Motor neuron (in vitro differentiated cells): ENCODE data around the gene MYBBP1A. TPM values are rescaled to one million over a fixed set of nuclear protein-coding genes. Genes with fewer than 3 reads are reported as not detected.
A peak's percentile ranks its signal among the peaks of the same experiment; 100 is the strongest.

Experiments
- ATAC-seq, 8 experiments: fragments of 200-7000 bp; cut with Tn5 transposase; replicated peaks in 6 of 8; 2 replicates each; pipeline ENCODE4 v1.8.0; 2021; ENCODE audit warnings: mild to moderate bottlenecking in 8 of 8, moderate library complexity in 8 of 8
- H3K27ac ChIP-seq, 2 donors: fragments of 250-450 bp; sonication (Bioruptor Pico); 2 replicates each; pipeline ENCODE4 v1.9.0; 2021; ENCODE audit warnings: antibody characterized with exemption in 2 of 2, mild to moderate bottlenecking in 2 of 2, moderate library complexity in 1 of 2
- H3K4me1 ChIP-seq, 2 donors: fragments of 250-450 bp; sonication (Bioruptor Pico); replicated peaks in 1 of 2; 2 replicates each; pipeline ENCODE4 v1.6.1; 2021; ENCODE audit warnings: antibody characterized with exemption in 2 of 2, mild to moderate bottlenecking in 2 of 2, moderate library complexity in 1 of 2
- H3K4me3 ChIP-seq, 5 donors: fragments of 250-450 bp; sonication (Bioruptor Pico); 2 replicates each; pipeline ENCODE4 v1.9.0; 2021; ENCODE audit warnings: antibody characterized with exemption in 5 of 5, mild to moderate bottlenecking in 5 of 5, moderate library complexity in 4 of 5
- WGBS, 10 experiments: fragments of 450-650 bp; shearing (Covaris generic); methylation state at CpG; one replicate each; pipeline ENCODE4 v1.0.0; 2022; 5-methylcytosine and 5-hydroxymethylcytosine counted together
- in situ Hi-C, 9 experiments: fragments of 400-800 bp; cut with MboI; loops; one replicate each; pipeline ENCODE4 v1.15.0; 2021; ENCODE audit warnings: low sequenced_read_pairs in 9 of 9, low pct_unique_long_range_greater_than_20kb in 2 of 9; ENCODE audit not compliant: unreplicated experiment in 9 of 9
- total RNA-seq, 8 experiments: library from RNA; unstranded; fragments of 300-600 nt; gene quantifications; 2 replicates each; pipeline versions ENCODE4 v1.2.3 to v1.2.4, GENCODE V29; 2022

MYBBP1A gene
- total RNA-seq, 8 experiments from 2014 or later: 25.8 to 111 (median 38.2) TPM

GRCh38 chr17:4540224-4540651, 14.9 kb downstream of the MYBBP1A start:
- no peak overlapping the region for H3K27ac ChIP-seq
- H3K4me3 ChIP-seq: no peak overlapping the region
- ATAC-seq: peak in 1 of 8 experiments; percentile 2
- 70 to 100% (median 90%) methylated on average over 1 to 4 of the region's 14 CpGs; no CpG with 5 or more reads in 7 of the 10 experiments for WGBS, 10 experiments
- H3K4me1 ChIP-seq: peaks cover 0 to 15% of the 10 kb centered on the region in 2 donors
- in situ Hi-C loops: no loop called here

- no peak for ATAC-seq
- 93 to 100% (median 100%) methylated on average over 1 to 13 of the region's 26 CpGs; no CpG with 5 or more reads in 4 of the 10 experiments for WGBS, 10 experiments
- in situ Hi-C loops: no loop called here
- H3K27ac ChIP-seq: no peak overlapping the region
- no peak overlapping the region for H3K4me3 ChIP-seq
- peaks cover 3 to 16% of the 10 kb centered on the region in 2 donors for H3K4me1 ChIP-seq
These were observed 15.5 kb downstream of the MYBBP1A start for GRCh38 chr17:4539576-4540223.

- H3K4me3 ChIP-seq: no peak overlapping the region
- H3K4me1 ChIP-seq: peaks cover 5 to 22% of the 10 kb centered on the region in 2 donors
- no peak overlapping the region for H3K27ac ChIP-seq
- in situ Hi-C loops: no loop called here
- WGBS, 10 experiments: 80 to 100% (median 91%) methylated on average over 1 to 7 of the region's 8 CpGs; no CpG with 5 or more reads in 6 of the 10 experiments
- ATAC-seq: no peak
These were observed 16.2 kb downstream of the MYBBP1A start for GRCh38 chr17:4539025-4539424.

- H3K4me3 ChIP-seq: no peak overlapping the region
- H3K27ac ChIP-seq: no peak overlapping the region
- ATAC-seq: no peak
- in situ Hi-C loops: no loop called here
- H3K4me1 ChIP-seq: peaks cover 11 to 26% of the 10 kb centered on the region in 2 donors
- 20 to 100% (median 90%) methylated on average over 1 to 3 of the region's 13 CpGs; no CpG with 5 or more reads in 5 of the 10 experiments for WGBS, 10 experiments
These were observed 16.8 kb downstream of the MYBBP1A start for GRCh38 chr17:4538236-4539002.

- in situ Hi-C loops: no loop called here
- ATAC-seq: peak in 2 of 8 experiments; percentile 1 to 2
- Histone ChIP-seq H3K27ac (no peak overlapping the region), H3K4me3 (no peak overlapping the region), H3K4me1 (peaks cover 11 to 26% of the 10 kb centered on the region in 2 donors)
- 33 to 100% (median 83%) methylated on average over 1 to 5 of the region's 19 CpGs; no CpG with 5 or more reads in 6 of the 10 experiments for WGBS, 10 experiments
These were observed 17.5 kb downstream of the MYBBP1A start for GRCh38 chr17:4537451-4538235.

- peak in 7 of 8 experiments; percentile 1 to 63 (median 4) for ATAC-seq
- WGBS, 10 experiments: 20 to 60% methylated on average over 1 of the region's 18 CpGs; no CpG with 5 or more reads in 8 of the 10 experiments
- Histone ChIP-seq H3K4me3 (no peak overlapping the region), H3K27ac (no peak overlapping the region), H3K4me1 (peaks cover 11 to 26% of the 10 kb centered on the region in 2 donors)
- in situ Hi-C loops: no loop called here
These were observed 18.3 kb downstream of the MYBBP1A start for GRCh38 chr17:4536742-4537411.

GRCh38 chr17:4536259-4536741, 18.9 kb downstream of the MYBBP1A start:
- peak in 7 of 8 experiments; percentile 15 to 35 (median 26) for ATAC-seq
- in situ Hi-C loops: no loop called here
- H3K27ac ChIP-seq: no peak overlapping the region
- H3K4me3 ChIP-seq: no peak overlapping the region
- WGBS, 10 experiments: 55% methylated on average over 6 of the region's 19 CpGs; no CpG with 5 or more reads in 9 of the 10 experiments
- H3K4me1 ChIP-seq: peaks cover 11 to 26% of the 10 kb centered on the region in 2 donors

- in situ Hi-C loops: no loop called here
- no peak overlapping the region for H3K4me3 ChIP-seq
- no CpG with 5 or more reads among the region's 19 CpGs for WGBS, 10 experiments
- peak in 4 of 8 experiments; percentile 0 to 10 (median 7) for ATAC-seq
- no peak overlapping the region for H3K27ac ChIP-seq
- peaks cover 11 to 26% of the 10 kb centered on the region in 2 donors for H3K4me1 ChIP-seq
These were observed 19.4 kb downstream of the MYBBP1A start for GRCh38 chr17:4535667-4536258.

DNA sequence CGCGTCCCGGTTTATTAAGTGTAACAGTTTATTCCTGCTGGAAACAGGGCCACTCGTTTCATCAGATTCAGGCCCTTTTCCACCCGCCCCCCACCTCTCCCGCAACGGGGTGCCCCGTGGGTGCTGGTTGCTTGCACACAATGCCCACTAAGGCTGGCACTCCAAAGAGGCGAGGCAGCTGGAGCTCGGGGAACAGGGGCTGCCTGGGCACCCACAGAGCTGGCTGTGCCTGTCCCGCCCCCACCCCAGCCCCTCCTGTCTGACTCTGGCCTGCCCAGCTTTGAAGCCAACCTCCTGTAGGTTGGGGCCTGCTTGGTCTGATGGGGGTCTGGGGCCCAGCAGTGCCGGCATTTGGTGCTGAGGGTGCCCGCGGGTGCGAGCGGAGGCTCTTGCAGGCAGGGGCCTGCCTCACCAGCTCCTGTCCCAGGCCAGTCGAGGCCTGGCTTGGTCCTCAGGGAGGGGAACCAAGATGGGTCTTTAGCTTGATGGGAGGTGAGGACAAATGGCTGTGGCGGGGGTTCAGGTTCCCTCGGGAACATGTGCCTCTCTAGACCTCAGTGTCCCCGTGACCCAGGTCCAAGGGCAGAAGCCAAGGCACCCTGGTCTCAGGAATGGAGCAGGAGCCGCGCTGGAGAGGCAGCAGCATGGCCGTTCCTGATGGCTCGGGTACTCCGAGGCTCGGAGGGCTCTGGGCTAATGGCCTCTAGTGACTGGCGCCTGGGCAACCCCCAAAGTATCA, 20.1 kb downstream of the MYBBP1A start:
- no peak overlapping the region for H3K4me3 ChIP-seq
- in situ Hi-C loops: no loop called here
- no peak overlapping the region for H3K27ac ChIP-seq
- 85 to 96% methylated on average over 4 to 9 of the region's 27 CpGs; no CpG with 5 or more reads in 8 of the 10 experiments for WGBS, 10 experiments
- ATAC-seq: no peak
- H3K4me1 ChIP-seq: peaks cover 11 to 26% of the 10 kb centered on the region in 2 donors

DNA sequence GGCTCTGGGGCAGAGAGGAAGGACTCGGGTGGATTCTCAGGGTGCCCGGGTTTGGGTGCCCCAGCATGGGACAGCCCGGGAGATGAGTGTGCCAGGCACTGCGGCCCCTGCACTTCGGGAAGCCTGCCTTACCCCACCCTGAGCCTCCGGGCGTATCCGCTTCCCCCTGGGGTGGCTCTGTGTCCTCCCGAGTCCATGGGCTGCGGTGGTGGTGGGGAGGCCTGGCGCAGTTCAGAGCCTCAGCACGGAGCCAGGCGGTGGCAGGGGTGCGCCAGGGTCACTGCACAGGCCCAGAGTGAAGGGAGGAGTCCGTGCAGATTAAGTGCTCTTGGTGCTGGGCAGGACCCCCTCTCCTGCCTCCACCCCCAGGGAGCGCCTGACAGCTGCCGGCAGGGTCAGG, 20.7 kb downstream of the MYBBP1A start:
- WGBS, 10 experiments: 20 to 100% (median 80%) methylated on average over 1 to 7 of the region's 17 CpGs; no CpG with 5 or more reads in 6 of the 10 experiments
- ATAC-seq: peak in 6 of 8 experiments; percentile 1 to 9 (median 2)
- in situ Hi-C loops: no loop called here
- Histone ChIP-seq H3K4me1 (peaks cover 11 to 26% of the 10 kb centered on the region in 2 donors), H3K27ac (peak overlapping the region in 1 of 2 donors; percentile 18), H3K4me3 (no peak overlapping the region)
